HepG2 (cell line): ENCODE data around the gene ABCB6. TPM values are rescaled to one million over a fixed set of nuclear protein-coding genes. Genes with fewer than 3 reads are reported as not detected.
A peak's percentile ranks its signal among the peaks of the same experiment; 100 is the strongest.

Experiments used
- CBFB ChIP-seq: sonication (generic); formaldehyde crosslinking; IDR thresholded peaks from 2 replicates; pipeline ENCODE4 v1.4.0; 2020; ENCODE audit warnings: missing genetic modification reagents
- HES4 ChIP-seq: sonication (generic); formaldehyde crosslinking; IDR thresholded peaks from 2 replicates; pipeline ENCODE4 v1.9.0; 2021; ENCODE audit warnings: mild to moderate bottlenecking, missing genetic modification reagents, borderline replicate concordance
- IKZF1 ChIP-seq: fragments of 450-650 bp; IDR thresholded peaks from 2 replicates; pipeline ENCODE4 v1.7.1; 2016
- KLF15 ChIP-seq: sonication (generic); formaldehyde crosslinking; IDR thresholded peaks from 2 replicates; pipeline ENCODE4 v1.8.1; 2023; ENCODE audit warnings: borderline replicate concordance, mild to moderate bottlenecking, inconsistent platforms, missing genetic modification reagents, mixed read lengths
- MIER3 ChIP-seq: IDR thresholded peaks from 2 replicates; pipeline ENCODE4 v1.6.1; 2016; ENCODE audit warnings: missing compliant biosample characterization, borderline replicate concordance
- NR2C2 ChIP-seq: sonication (generic); formaldehyde crosslinking; IDR thresholded peaks from 2 replicates; pipeline ENCODE4 v1.4.0; 2020; ENCODE audit warnings: missing genetic modification reagents, mild to moderate bottlenecking, moderate library complexity, borderline replicate concordance
- PTBP1 ChIP-seq: fragments of 200-400 bp; formaldehyde crosslinking; IDR thresholded peaks from 2 replicates; pipeline ENCODE4 v1.6.1; 2018; ENCODE audit warnings: low read length, low read depth; ENCODE audit not compliant: poor library complexity, severe bottlenecking
- XBP1 ChIP-seq: sonication (generic); formaldehyde crosslinking; IDR thresholded peaks from 2 replicates; pipeline ENCODE4 v1.5.0; 2020; ENCODE audit warnings: missing genetic modification reagents
- ZFP1 ChIP-seq: IDR thresholded peaks from 2 replicates; pipeline ENCODE4 v1.6.1; 2016
- ZKSCAN1 ChIP-seq: fragments of 150-350 bp; IDR thresholded peaks from 2 replicates; pipeline ENCODE4 v1.6.1; 2014; ENCODE audit warnings: low read length
- ZNF224 ChIP-seq: sonication (generic); formaldehyde crosslinking; IDR thresholded peaks from 2 replicates; pipeline ENCODE4 v1.5.0; 2020; ENCODE audit warnings: mild to moderate bottlenecking, missing genetic modification reagents
- ZNF605 ChIP-seq: sonication (generic); formaldehyde crosslinking; IDR thresholded peaks from 2 replicates; pipeline ENCODE4 v1.8.0; 2022; ENCODE audit warnings: mild to moderate bottlenecking, missing genetic modification reagents
- polyA plus RNA-seq, 8 experiments: library from polyadenylated mRNA; depleted of rRNA in 3 of 8; stranded (reverse) in 7 of 8; unstranded in 1 of 8; fragments of >200 nt; fragmentation: Illumina TruSeq in 4 of 8; extraction: Trizol in 4 of 8; gene quantifications; 2 replicates each; pipeline versions ENCODE4 v1.2.1 to v1.2.3, GENCODE V29; 2011 to 2016; ENCODE audit warnings: low read depth in 4 of 8, missing spikeins in 1 of 8, mixed read lengths in 1 of 8; ENCODE audit not compliant: insufficient read depth in 1 of 8
- total RNA-seq, 5 experiments: library from RNA; depleted of rRNA; stranded (reverse); fragments of >200 nt; fragmentation: Illumina TruSeq; extraction: Trizol; gene quantifications; 2 replicates each; pipeline ENCODE4 v1.2.3, GENCODE V29; 2016; ENCODE audit warnings: low read depth in 1 of 5
- TF ChIP-seq, protein P1 (sequence below): IDR thresholded peaks from 2 replicates; pipeline ENCODE4 v1.6.1; 2016; ENCODE audit warnings: low read depth, missing genetic modification reagents, missing compliant biosample characterization
- TF ChIP-seq, protein P2 (sequence below): sonication (generic); formaldehyde crosslinking; IDR thresholded peaks from 2 replicates; pipeline ENCODE4 v1.8.1; 2023; ENCODE audit warnings: missing genetic modification reagents, inconsistent platforms, borderline replicate concordance
- TF ChIP-seq, protein P3 (sequence below): sonication (generic); formaldehyde crosslinking; IDR thresholded peaks from 2 replicates; pipeline ENCODE4 v1.9.0; 2021; ENCODE audit warnings: missing genetic modification reagents, borderline replicate concordance

The ABCB6 gene
- total and polyA plus RNA-seq, 2 of the 13 experiments (the other 11 are each of a cell fraction or from before 2014, with no cell fraction given) = 91.1 to 137 TPM

DNA sequence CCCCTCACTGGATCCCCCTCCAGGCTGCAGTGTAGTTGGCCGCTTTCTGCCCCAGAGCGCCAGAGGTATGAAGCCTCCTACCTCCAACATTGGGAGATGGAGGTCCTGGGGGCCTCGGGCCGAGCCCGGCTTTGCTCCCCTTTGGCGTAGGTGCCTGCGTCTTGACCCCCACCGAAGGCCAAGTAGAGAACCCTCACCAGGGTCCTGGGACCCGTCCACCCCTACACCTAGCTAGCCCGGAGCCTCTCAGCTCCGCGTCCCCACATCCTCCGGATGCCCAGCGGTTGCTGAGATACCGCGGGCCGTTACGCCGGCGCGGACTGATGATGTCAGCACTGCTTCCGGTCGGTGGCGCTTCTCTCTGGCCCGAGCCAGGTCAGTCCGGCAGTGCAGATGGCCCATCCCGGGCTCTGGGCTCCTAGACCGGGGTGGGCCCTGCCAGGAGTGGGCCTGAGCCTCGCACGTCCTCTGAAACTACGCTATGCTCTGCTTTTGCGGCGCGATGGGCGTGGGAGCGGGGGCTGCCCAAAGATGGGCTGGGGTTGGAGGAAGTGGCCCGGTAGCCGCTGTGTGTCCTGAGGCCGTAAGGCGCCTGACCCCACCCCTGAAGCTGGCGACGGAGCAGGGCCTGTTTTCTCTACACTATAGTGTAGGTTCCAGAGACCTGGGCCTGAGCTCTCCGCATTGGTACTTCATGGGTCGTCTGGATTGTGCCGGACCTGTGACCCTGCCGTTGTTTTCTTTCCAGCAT, 26.6 kb upstream of the ABCB6 start, which contains the start of the genes GLB1L and STK16 (continued):
- TF ChIP-seq, protein P1, sequence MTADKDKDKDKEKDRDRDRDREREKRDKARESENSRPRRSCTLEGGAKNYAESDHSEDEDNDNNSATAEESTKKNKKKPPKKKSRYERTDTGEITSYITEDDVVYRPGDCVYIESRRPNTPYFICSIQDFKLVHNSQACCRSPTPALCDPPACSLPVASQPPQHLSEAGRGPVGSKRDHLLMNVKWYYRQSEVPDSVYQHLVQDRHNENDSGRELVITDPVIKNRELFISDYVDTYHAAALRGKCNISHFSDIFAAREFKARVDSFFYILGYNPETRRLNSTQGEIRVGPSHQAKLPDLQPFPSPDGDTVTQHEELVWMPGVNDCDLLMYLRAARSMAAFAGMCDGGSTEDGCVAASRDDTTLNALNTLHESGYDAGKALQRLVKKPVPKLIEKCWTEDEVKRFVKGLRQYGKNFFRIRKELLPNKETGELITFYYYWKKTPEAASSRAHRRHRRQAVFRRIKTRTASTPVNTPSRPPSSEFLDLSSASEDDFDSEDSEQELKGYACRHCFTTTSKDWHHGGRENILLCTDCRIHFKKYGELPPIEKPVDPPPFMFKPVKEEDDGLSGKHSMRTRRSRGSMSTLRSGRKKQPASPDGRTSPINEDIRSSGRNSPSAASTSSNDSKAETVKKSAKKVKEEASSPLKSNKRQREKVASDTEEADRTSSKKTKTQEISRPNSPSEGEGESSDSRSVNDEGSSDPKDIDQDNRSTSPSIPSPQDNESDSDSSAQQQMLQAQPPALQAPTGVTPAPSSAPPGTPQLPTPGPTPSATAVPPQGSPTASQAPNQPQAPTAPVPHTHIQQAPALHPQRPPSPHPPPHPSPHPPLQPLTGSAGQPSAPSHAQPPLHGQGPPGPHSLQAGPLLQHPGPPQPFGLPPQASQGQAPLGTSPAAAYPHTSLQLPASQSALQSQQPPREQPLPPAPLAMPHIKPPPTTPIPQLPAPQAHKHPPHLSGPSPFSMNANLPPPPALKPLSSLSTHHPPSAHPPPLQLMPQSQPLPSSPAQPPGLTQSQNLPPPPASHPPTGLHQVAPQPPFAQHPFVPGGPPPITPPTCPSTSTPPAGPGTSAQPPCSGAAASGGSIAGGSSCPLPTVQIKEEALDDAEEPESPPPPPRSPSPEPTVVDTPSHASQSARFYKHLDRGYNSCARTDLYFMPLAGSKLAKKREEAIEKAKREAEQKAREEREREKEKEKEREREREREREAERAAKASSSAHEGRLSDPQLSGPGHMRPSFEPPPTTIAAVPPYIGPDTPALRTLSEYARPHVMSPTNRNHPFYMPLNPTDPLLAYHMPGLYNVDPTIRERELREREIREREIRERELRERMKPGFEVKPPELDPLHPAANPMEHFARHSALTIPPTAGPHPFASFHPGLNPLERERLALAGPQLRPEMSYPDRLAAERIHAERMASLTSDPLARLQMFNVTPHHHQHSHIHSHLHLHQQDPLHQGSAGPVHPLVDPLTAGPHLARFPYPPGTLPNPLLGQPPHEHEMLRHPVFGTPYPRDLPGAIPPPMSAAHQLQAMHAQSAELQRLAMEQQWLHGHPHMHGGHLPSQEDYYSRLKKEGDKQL (CRISPR knock-in tag) = peak; percentile 57; the same call in 1 of the 2 replicates
- peak; percentile 83 for TF ChIP-seq NR2C2 (CRISPR knock-in tag)
- TF ChIP-seq ZFP1 = peak; percentile 71; the same call in 1 of the 2 replicates
- TF ChIP-seq XBP1 = peak; percentile 83
- TF ChIP-seq PTBP1 = peak; percentile 54
- no peak for TF ChIP-seq IKZF1
- peak; percentile 85; the same call in 1 of the 2 replicates for TF ChIP-seq MIER3 (CRISPR knock-in tag)
- TF ChIP-seq KLF15 (CRISPR knock-in tag) = no peak
- TF ChIP-seq, protein P2, sequence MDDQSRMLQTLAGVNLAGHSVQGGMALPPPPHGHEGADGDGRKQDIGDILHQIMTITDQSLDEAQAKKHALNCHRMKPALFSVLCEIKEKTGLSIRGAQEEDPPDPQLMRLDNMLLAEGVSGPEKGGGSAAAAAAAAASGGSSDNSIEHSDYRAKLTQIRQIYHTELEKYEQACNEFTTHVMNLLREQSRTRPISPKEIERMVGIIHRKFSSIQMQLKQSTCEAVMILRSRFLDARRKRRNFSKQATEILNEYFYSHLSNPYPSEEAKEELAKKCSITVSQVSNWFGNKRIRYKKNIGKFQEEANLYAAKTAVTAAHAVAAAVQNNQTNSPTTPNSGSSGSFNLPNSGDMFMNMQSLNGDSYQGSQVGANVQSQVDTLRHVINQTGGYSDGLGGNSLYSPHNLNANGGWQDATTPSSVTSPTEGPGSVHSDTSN (CRISPR knock-in tag) = no peak
- TF ChIP-seq HES4 (CRISPR knock-in tag) = peak; percentile 81
- TF ChIP-seq, protein P3, sequence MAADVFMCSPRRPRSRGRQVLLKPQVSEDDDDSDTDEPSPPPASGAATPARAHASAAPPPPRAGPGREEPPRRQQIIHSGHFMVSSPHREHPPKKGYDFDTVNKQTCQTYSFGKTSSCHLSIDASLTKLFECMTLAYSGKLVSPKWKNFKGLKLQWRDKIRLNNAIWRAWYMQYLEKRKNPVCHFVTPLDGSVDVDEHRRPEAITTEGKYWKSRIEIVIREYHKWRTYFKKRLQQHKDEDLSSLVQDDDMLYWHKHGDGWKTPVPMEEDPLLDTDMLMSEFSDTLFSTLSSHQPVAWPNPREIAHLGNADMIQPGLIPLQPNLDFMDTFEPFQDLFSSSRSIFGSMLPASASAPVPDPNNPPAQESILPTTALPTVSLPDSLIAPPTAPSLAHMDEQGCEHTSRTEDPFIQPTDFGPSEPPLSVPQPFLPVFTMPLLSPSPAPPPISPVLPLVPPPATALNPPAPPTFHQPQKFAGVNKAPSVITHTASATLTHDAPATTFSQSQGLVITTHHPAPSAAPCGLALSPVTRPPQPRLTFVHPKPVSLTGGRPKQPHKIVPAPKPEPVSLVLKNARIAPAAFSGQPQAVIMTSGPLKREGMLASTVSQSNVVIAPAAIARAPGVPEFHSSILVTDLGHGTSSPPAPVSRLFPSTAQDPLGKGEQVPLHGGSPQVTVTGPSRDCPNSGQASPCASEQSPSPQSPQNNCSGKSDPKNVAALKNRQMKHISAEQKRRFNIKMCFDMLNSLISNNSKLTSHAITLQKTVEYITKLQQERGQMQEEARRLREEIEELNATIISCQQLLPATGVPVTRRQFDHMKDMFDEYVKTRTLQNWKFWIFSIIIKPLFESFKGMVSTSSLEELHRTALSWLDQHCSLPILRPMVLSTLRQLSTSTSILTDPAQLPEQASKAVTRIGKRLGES (CRISPR knock-in tag) = no peak
- TF ChIP-seq CBFB (CRISPR knock-in tag) = peak; percentile 87
- TF ChIP-seq ZKSCAN1 = no peak
- no peak for TF ChIP-seq ZNF224 (CRISPR knock-in tag)
- peak; percentile 94 for TF ChIP-seq ZNF605
